Hepatocyte (in vitro differentiated cells): ENCODE data around the gene MAD1L1.

Experiments
- EZH2 ChIP-seq: fragments of 200-600 bp; sonication (generic); IDR thresholded peaks from 2 replicates; pipeline ENCODE4 v1.6.1; 2016; ENCODE audit warnings: antibody characterized with exemption, mild to moderate bottlenecking, borderline replicate concordance
- EZH2phosphoT487 ChIP-seq: fragments of 200-600 bp; sonication (generic); IDR thresholded peaks from one replicate; pipeline ENCODE4 v1.6.1; 2018; ENCODE audit warnings: antibody characterized with exemption, mild to moderate bottlenecking, low read depth, moderate library complexity; ENCODE audit not compliant: unreplicated experiment, severe bottlenecking
- TF ChIP-seq, protein P1 (sequence below): fragments of 200-600 bp; sonication (generic); IDR thresholded peaks from 2 replicates; pipeline ENCODE4 v1.5.1; 2016; ENCODE audit warnings: antibody characterized with exemption, mild to moderate bottlenecking; ENCODE audit not compliant: poor library complexity

DNA sequence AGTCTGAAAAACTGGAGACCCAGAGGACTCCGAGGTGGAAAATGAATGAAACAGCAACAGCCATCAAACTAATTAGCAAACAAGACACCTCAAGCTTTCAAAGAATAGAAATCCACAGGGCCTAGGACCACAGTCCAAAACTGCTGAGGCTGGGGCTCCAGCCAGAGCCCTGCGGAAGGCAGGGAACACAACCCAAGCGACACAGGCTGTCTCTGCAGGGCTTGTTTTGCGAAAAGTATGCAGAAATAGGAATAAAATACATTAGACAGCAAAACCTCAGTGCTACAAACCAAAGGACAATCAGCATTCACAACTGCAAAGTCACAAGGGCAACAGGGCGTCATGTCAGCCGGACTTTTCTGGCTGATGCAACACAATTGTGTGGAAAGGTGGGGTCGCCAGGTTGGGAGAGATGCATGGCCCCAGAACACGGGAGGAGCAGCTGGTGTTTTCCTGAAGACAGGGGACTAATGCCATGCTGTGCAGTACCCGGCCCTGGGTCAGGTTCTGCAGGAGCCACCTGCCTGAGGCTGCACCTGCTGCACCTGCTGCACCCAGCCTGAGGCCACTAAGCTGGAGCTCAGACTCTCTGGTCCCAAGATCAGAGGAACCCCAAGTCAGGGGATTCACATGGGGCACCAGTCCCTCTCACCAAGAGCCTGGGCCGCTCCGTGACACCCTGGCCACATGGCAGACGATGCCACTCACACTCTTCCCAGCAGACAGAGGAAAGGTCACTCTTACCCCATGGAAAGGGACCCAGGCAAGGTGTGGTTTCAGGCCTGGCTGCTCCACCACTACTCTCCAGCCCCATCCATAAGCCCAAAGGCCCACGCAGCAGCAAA lies 74.2 kb downstream of the MAD1L1 start:
- TF ChIP-seq, protein P1, sequence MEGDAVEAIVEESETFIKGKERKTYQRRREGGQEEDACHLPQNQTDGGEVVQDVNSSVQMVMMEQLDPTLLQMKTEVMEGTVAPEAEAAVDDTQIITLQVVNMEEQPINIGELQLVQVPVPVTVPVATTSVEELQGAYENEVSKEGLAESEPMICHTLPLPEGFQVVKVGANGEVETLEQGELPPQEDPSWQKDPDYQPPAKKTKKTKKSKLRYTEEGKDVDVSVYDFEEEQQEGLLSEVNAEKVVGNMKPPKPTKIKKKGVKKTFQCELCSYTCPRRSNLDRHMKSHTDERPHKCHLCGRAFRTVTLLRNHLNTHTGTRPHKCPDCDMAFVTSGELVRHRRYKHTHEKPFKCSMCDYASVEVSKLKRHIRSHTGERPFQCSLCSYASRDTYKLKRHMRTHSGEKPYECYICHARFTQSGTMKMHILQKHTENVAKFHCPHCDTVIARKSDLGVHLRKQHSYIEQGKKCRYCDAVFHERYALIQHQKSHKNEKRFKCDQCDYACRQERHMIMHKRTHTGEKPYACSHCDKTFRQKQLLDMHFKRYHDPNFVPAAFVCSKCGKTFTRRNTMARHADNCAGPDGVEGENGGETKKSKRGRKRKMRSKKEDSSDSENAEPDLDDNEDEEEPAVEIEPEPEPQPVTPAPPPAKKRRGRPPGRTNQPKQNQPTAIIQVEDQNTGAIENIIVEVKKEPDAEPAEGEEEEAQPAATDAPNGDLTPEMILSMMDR = no peak
- TF ChIP-seq EZH2 (no peak), EZH2phosphoT487 (no peak)
